MCF 10A (cell line): ENCODE results near the gene FAM200C. TPM values are rescaled to one million over a fixed set of nuclear protein-coding genes. Genes with fewer than 3 reads are reported as not detected.

Source experiments
- BruUV-seq: library from RNA; stranded (reverse); fragments of 400-500 nt; replicated peaks from 2 replicates; lab custom pipeline; 2021; lab: Mats Ljungman, UMichigan
- CTCF ChIA-PET: fragments of 300-600 bp; sonication (Branson Sonifier 250); formaldehyde crosslinking; extraction: SDS; loops from one replicate; lab custom pipeline; 2021; ENCODE audit warnings: antibody characterized with exemption, inconsistent platforms; lab: Yijun Ruan, JAX
- POLR2A ChIA-PET: fragments of 300-600, 350-650 bp; sonication (Branson Sonifier 250); formaldehyde crosslinking; extraction: SDS; loops from one replicate; lab custom pipeline; 2020; ENCODE audit warnings: antibody characterized with exemption, inconsistent platforms; lab: Yijun Ruan, JAX
- DNase-seq: peaks from one replicate; pipeline ENCODE4 v3.0.0-alpha.2; 2018; ENCODE audit not compliant: unreplicated experiment
- H3K27ac Mint-ChIP-seq: one replicate; pipeline ENCODE4 v1.8.0; 2022; ENCODE audit warnings: mild to moderate bottlenecking, low read depth, mixed read lengths; ENCODE audit not compliant: unreplicated experiment
- H3K27me3 Mint-ChIP-seq: one replicate; pipeline ENCODE4 v1.8.0; 2022; ENCODE audit warnings: mixed read lengths; ENCODE audit not compliant: insufficient read depth, unreplicated experiment
- H3K36me3 Mint-ChIP-seq: one replicate; pipeline ENCODE4 v1.8.0; 2022; ENCODE audit warnings: mild to moderate bottlenecking, moderate library complexity, mixed read lengths; ENCODE audit not compliant: insufficient read depth, unreplicated experiment
- H3K4me1 Mint-ChIP-seq: one replicate; pipeline ENCODE4 v1.8.0; 2022; ENCODE audit warnings: mixed read lengths; ENCODE audit not compliant: insufficient read depth, unreplicated experiment
- H3K4me3 Mint-ChIP-seq: one replicate; pipeline ENCODE4 v1.8.0; 2022; ENCODE audit warnings: mild to moderate bottlenecking, moderate library complexity, mixed read lengths; ENCODE audit not compliant: unreplicated experiment
- H3K9me3 Mint-ChIP-seq: one replicate; pipeline ENCODE4 v1.8.0; 2022; ENCODE audit warnings: mixed read lengths; ENCODE audit not compliant: unreplicated experiment
- CTCF ChIP-seq: fragments of 200-600 bp; IDR thresholded peaks from one replicate; pipeline ENCODE4 v1.8.0; 2022; ENCODE audit warnings: antibody characterized with exemption, mild to moderate bottlenecking; ENCODE audit not compliant: unreplicated experiment
- intact Hi-C: fragments of 100-400 bp; cut with micrococcal nuclease; formaldehyde crosslinking; loops from 2 replicates; pipeline ENCODE4 v1.14.1; 2022
- total RNA-seq: library from RNA; stranded (reverse); gene quantifications from 2 replicates; pipeline ENCODE4 v1.2.3, GENCODE V29; 2022

FAM200C gene
- total RNA-seq, 1 experiment from 2014 or later, result 2.2 TPM

GRCh38 chr5:160349935-160350303 is 49.9 kb downstream of the FAM200C start:
- Mint-ChIP-seq H3K36me3 (no peaks in the 10 kb centered on the region), H3K4me1 (no peaks in the 10 kb centered on the region), H3K27ac (no peak overlapping the region), H3K9me3 (no peaks in the 10 kb centered on the region), H3K4me3 (no peak overlapping the region), H3K27me3 (no peaks in the 10 kb centered on the region)
- ChIA-PET POLR2A (interaction anchor here (0.6 kb wide), 1 partner anchor 77 kb away, joined by 6 read pairs; no protein-coding TSS in a partner anchor), CTCF (interaction anchor here (1.0 to 9.8 kb wide), 5 partner anchors 40 to 327 kb away, joined by 3 to 317 read pairs (median 48); no protein-coding TSS in a partner anchor)
- no peak for DNase-seq
- intact Hi-C loops, result no loop called here
- no TSS peak for BruUV-seq
- no peak for TF ChIP-seq CTCF

GRCh38 chr5:160349249-160349934 is 50.5 kb downstream of the FAM200C start:
- H3K4me3 Mint-ChIP-seq, result no peak overlapping the region
- CTCF ChIA-PET, result interaction anchor here (1.0 to 9.8 kb wide), 6 partner anchors 11 to 326 kb away, joined by 3 to 317 read pairs (median 26); no protein-coding TSS in a partner anchor
- intact Hi-C loops, result no loop called here

GRCh38 chr5:160348080-160348479 is 51.8 kb downstream of the FAM200C start:
- no TSS peak for BruUV-seq
- Mint-ChIP-seq H3K4me1 (no peaks in the 10 kb centered on the region), H3K36me3 (peaks cover 6% of the 10 kb centered on the region), H3K9me3 (no peaks in the 10 kb centered on the region), H3K27me3 (no peaks in the 10 kb centered on the region), H3K4me3 (no peak overlapping the region), H3K27ac (no peak overlapping the region)
- intact Hi-C loops, result no loop called here
- POLR2A ChIA-PET, result no interaction called here
- CTCF ChIA-PET, result interaction anchor here (0.6 to 9.8 kb wide), 10 partner anchors 12 to 325 kb away, joined by 3 to 317 read pairs (median 4); no protein-coding TSS in a partner anchor
- no peak for DNase-seq
- TF ChIP-seq CTCF, result no peak

More at GRCh38 chr5:160349249-160349934, 50.5 kb downstream of the FAM200C start:
- Mint-ChIP-seq H3K4me1 (no peaks in the 10 kb centered on the region), H3K27me3 (no peaks in the 10 kb centered on the region), H3K36me3 (no peaks in the 10 kb centered on the region), H3K27ac (no peak overlapping the region), H3K9me3 (no peaks in the 10 kb centered on the region)
- no peak for TF ChIP-seq CTCF
- POLR2A ChIA-PET, result no interaction called here
- no TSS peak for BruUV-seq
- DNase-seq, result no peak

- H3K27ac Mint-ChIP-seq, result no peak overlapping the region
These were observed 52.4 kb downstream of the FAM200C start for GRCh38 chr5:160347448-160347847.

More at GRCh38 chr5:160347448-160347847, 52.4 kb downstream of the FAM200C start:
- Mint-ChIP-seq H3K9me3 (no peaks in the 10 kb centered on the region), H3K4me3 (no peak overlapping the region), H3K27me3 (no peaks in the 10 kb centered on the region), H3K36me3 (peaks cover 6% of the 10 kb centered on the region), H3K4me1 (no peaks in the 10 kb centered on the region)
- BruUV-seq, result no TSS peak
- CTCF ChIA-PET, result interaction anchor here (0.6 to 9.8 kb wide), 12 partner anchors 15 to 1074 kb away, joined by 3 to 317 read pairs (median 36); no protein-coding TSS in a partner anchor
- intact Hi-C loops, result no loop called here
- POLR2A ChIA-PET, result no interaction called here
- no peak for DNase-seq
- TF ChIP-seq CTCF, result no peak
